ENCODE measurements around the gene PCCA. TPM values are rescaled to one million over a fixed set of nuclear protein-coding genes. Genes with fewer than 3 reads are reported as not detected.

PCCA gene
- total and polyA plus RNA-seq, 4 donors: 17.7 to 37.4 (median 22.6) TPM

DNA sequence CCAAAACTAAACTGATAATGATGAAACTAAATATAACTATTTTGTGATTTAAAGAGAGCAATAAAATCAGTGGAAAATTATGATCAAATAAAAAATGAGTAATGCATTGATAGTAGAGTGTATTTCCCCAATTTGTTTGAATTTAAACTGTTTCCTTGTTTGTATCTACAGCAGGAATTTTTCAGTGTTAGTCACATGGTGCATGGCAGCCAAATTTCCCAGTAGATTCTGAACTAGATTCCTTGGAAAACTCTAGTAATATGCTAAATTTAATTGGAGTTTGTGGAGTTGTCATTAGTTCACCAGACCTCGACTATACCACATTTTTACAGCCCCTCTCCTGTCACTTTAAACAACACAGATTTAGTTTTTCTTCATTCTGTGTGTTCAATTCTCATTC is 156.2 kb downstream of the PCCA start:
- Histone ChIP-seq H3K27me3 (ENCODE audit: control insufficient read depth in 1 of 2, insufficient read depth in 2 of 2, low read length in 1 of 2) (no peaks in the 10 kb centered on the region), H3K27ac (ENCODE audit: low read depth in 1 of 2, low read length in 2 of 2) (no peak overlapping the region), H3K9me3 (ENCODE audit: control insufficient read depth, low read length) (no peaks in the 10 kb centered on the region), H3K4me1 (ENCODE audit: control insufficient read depth in 1 of 2, insufficient read depth in 2 of 2, low read length in 2 of 2) (peaks cover 0 to 2% of the 10 kb centered on the region in 2 donors), H3K36me3 (ENCODE audit: control insufficient read depth in 1 of 2, insufficient read depth in 2 of 2, low read length in 1 of 2) (no peaks in the 10 kb centered on the region), H3K4me3 (ENCODE audit: low read length in 2 of 2) (no peak overlapping the region)
- no peak for ATAC-seq (ENCODE audit: low FRiP score)
- DNase-seq: no peak
- intact Hi-C loops (cut with DNase I): no loop called here
- 3 to 9% methylated on average over 1 of the region's 1 CpG for WGBS, 2 donors

DNA sequence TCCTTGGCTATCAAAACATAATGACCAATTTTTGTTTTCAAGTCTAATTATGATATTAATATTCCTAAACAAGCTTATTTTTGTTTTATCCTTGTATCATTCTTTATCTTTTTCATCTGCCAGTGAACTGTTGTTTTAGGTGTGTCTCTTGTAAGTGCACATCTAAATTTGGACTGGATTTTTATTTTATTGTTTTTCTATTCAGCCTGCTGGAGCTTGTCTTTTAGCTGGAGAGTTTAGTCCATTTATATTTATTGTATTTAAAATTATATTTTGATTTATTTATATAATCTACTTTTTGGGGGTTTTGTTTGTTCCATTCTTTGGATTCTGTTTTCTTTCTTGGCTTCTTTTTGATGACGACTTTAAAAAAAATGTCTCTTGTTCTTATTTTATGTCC is 159.0 kb downstream of the PCCA start:
- Histone ChIP-seq H3K4me3 (ENCODE audit: low read length in 2 of 2) (no peak overlapping the region), H3K9me3 (ENCODE audit: control insufficient read depth, low read length) (no peaks in the 10 kb centered on the region), H3K4me1 (ENCODE audit: control insufficient read depth in 1 of 2, insufficient read depth in 2 of 2, low read length in 2 of 2) (peaks cover 0 to 2% of the 10 kb centered on the region in 2 donors), H3K36me3 (ENCODE audit: control insufficient read depth in 1 of 2, insufficient read depth in 2 of 2, low read length in 1 of 2) (no peaks in the 10 kb centered on the region), H3K27ac (ENCODE audit: low read depth in 1 of 2, low read length in 2 of 2) (no peak overlapping the region), H3K27me3 (ENCODE audit: control insufficient read depth in 1 of 2, insufficient read depth in 2 of 2, low read length in 1 of 2) (no peaks in the 10 kb centered on the region)
- intact Hi-C loops (cut with DNase I): no loop called here
- no peak for ATAC-seq (ENCODE audit: low FRiP score)
- DNase-seq: no peak
- 100% methylated on average over 1 of the region's 1 CpG for WGBS, 2 donors

DNA sequence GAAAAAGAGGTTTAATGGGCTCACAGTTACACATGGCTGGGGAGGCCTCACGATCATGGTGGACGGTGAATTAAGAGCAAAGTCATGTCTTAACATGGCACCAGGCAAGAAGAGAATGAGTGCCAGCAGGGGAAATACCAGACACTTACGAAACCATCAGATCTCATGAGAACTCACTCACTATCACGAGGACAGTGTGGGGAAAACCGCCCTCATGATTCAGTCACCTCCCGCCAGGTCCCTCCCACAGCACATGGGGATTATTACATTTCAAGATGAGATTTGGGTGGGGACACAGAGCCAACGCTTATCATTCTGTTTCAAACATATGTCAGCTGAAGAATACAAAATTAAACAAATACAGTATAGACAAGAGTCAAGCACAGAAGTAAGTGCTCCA is 165.1 kb downstream of the PCCA start:
- H3K4me1 ChIP-seq (ENCODE audit: control insufficient read depth in 1 of 2, insufficient read depth in 2 of 2, low read length in 2 of 2): no peaks in the 10 kb centered on the region
- no peak overlapping the region for H3K27ac ChIP-seq (ENCODE audit: low read depth in 1 of 2, low read length in 2 of 2)
- H3K36me3 ChIP-seq (ENCODE audit: control insufficient read depth in 1 of 2, insufficient read depth in 2 of 2, low read length in 1 of 2): no peaks in the 10 kb centered on the region
- intact Hi-C loops (cut with DNase I): no loop called here
- ATAC-seq (ENCODE audit: low FRiP score) (no peak), DNase-seq (no peak)
- no peaks in the 10 kb centered on the region for H3K27me3 ChIP-seq (ENCODE audit: control insufficient read depth in 1 of 2, insufficient read depth in 2 of 2, low read length in 1 of 2)
- no peak overlapping the region for H3K4me3 ChIP-seq (ENCODE audit: low read length in 2 of 2)
- WGBS, 2 donors: 84 to 90% methylated on average over 7 of the region's 7 CpGs
- no peaks in the 10 kb centered on the region for H3K9me3 ChIP-seq (ENCODE audit: control insufficient read depth, low read length)

DNA sequence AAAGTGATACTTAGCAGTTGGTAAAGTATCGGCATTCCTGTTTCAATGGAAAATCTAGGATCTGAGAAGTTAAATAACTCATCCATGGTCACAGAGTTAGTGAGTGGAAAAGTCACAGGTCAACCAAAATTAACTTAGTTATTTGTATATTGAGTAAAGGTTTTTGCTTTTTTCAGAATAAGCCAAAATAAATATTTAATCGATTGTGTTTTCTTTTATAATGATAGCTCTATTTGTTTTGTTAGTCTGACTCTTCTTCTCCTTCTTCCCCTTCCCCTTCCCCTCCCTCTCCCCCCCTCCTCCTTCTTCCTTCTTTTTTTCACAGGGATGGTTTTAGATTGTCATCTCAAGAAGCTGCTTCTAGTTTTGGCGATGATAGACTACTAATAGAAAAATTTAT is 173.5 kb downstream of the PCCA start:
- no peaks in the 10 kb centered on the region for H3K4me1 ChIP-seq (ENCODE audit: control insufficient read depth in 1 of 2, insufficient read depth in 2 of 2, low read length in 2 of 2)
- DNase-seq (no peak), ATAC-seq (ENCODE audit: low FRiP score) (no peak)
- no peak overlapping the region for H3K27ac ChIP-seq (ENCODE audit: low read depth in 1 of 2, low read length in 2 of 2)
- intact Hi-C loops (cut with DNase I): no loop called here
- no peaks in the 10 kb centered on the region for H3K27me3 ChIP-seq (ENCODE audit: control insufficient read depth in 1 of 2, insufficient read depth in 2 of 2, low read length in 1 of 2)
- no peak overlapping the region for H3K4me3 ChIP-seq (ENCODE audit: low read length in 2 of 2)
- no peaks in the 10 kb centered on the region for H3K36me3 ChIP-seq (ENCODE audit: control insufficient read depth in 1 of 2, insufficient read depth in 2 of 2, low read length in 1 of 2)
- H3K9me3 ChIP-seq (ENCODE audit: control insufficient read depth, low read length): no peaks in the 10 kb centered on the region
- 93 to 97% methylated on average over 3 of the region's 3 CpGs for WGBS, 2 donors

DNA sequence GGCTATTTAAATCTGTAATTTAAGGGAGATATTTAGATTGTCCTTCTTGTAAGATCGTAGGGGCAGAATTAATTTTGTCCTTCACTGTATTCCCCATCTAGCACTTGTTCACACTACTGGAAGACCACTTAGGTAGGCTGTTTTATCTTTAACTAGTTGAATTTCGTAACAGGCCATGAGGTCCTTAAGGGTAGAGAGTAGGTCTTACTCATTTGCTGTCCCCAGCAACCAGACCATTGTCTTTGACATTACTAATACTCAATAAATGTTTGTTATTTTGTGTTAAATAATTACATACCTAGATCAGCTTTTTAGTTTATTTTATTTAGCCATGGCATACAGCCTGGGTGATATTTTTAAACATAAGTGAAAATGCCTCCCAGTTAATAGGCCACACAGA is 177.1 kb downstream of the PCCA start:
- Histone ChIP-seq H3K4me1 (ENCODE audit: control insufficient read depth in 1 of 2, insufficient read depth in 2 of 2, low read length in 2 of 2) (no peaks in the 10 kb centered on the region), H3K27me3 (ENCODE audit: control insufficient read depth in 1 of 2, insufficient read depth in 2 of 2, low read length in 1 of 2) (no peaks in the 10 kb centered on the region), H3K27ac (ENCODE audit: low read depth in 1 of 2, low read length in 2 of 2) (no peak overlapping the region), H3K4me3 (ENCODE audit: low read length in 2 of 2) (no peak overlapping the region), H3K36me3 (ENCODE audit: control insufficient read depth in 1 of 2, insufficient read depth in 2 of 2, low read length in 1 of 2) (peaks cover 0 to 4% of the 10 kb centered on the region in 2 donors), H3K9me3 (ENCODE audit: control insufficient read depth, low read length) (no peaks in the 10 kb centered on the region)
- ATAC-seq (ENCODE audit: low FRiP score) (no peak), DNase-seq (no peak)
- intact Hi-C loops (cut with DNase I): no loop called here
- WGBS, 2 donors: 99% methylated on average over 2 of the region's 2 CpGs

DNA sequence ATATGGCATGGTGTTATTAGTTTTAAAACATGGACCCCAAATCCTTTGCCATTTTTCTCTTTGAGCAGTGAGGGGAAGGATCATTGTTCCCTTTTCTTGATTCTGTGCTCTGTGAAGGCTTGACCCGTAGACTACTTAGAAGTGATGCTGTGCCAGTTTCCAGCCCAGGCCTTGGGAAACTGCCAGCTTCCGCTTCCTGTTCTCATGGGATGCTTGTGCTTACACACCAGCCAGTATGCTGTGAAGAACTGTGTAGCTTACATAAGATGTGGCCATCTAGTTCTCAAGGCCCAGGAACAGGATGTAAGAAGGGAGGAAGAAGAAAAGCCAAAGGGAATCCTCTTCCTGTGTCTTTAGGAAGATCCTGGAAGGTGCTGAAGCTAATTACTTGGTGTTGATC is 180.9 kb downstream of the PCCA start:
- DNase-seq: peak; percentile 82 to 87

DNA sequence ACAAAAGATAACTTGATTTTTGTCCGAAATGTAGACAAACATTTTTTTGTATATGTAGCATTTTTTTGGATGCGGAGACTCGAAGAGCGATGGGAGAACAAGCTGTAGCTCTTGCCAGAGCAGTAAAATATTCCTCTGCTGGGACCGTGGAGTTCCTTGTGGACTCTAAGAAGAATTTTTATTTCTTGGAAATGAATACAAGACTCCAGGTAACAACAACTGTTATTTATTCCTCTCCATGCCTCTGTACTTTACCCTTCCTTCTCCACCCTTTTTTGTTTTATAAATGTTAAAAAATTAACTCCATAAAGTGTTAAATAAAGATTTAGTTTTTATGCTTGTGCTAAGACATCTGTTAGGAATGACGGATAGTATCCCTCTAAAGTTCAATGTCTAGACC is 184.2 kb downstream of the PCCA start:
- WGBS, 2 donors: 85 to 90% methylated on average over 6 of the region's 6 CpGs
- no peaks in the 10 kb centered on the region for H3K27me3 ChIP-seq (ENCODE audit: control insufficient read depth in 1 of 2, insufficient read depth in 2 of 2, low read length in 1 of 2)
- no peak for ATAC-seq (ENCODE audit: low FRiP score)
- intact Hi-C loops (cut with DNase I): no loop called here
- no peaks in the 10 kb centered on the region for H3K9me3 ChIP-seq (ENCODE audit: control insufficient read depth, low read length)
- no peak for DNase-seq
- H3K27ac ChIP-seq (ENCODE audit: low read depth in 1 of 2, low read length in 2 of 2): no peak overlapping the region
- no peaks in the 10 kb centered on the region for H3K4me1 ChIP-seq (ENCODE audit: control insufficient read depth in 1 of 2, insufficient read depth in 2 of 2, low read length in 2 of 2)
- H3K4me3 ChIP-seq (ENCODE audit: low read length in 2 of 2): no peak overlapping the region
- peaks cover 2 to 7% of the 10 kb centered on the region in 2 donors for H3K36me3 ChIP-seq (ENCODE audit: control insufficient read depth in 1 of 2, insufficient read depth in 2 of 2, low read length in 1 of 2)

More for the DNA sequence above, 180.9 kb downstream of the PCCA start:
- 7 to 8% methylated on average over 2 of the region's 2 CpGs for WGBS, 2 donors
- no peaks in the 10 kb centered on the region for H3K9me3 ChIP-seq (ENCODE audit: control insufficient read depth, low read length)
- peaks cover 2 to 4% of the 10 kb centered on the region in 2 donors for H3K36me3 ChIP-seq (ENCODE audit: control insufficient read depth in 1 of 2, insufficient read depth in 2 of 2, low read length in 1 of 2)
- no peak overlapping the region for H3K27ac ChIP-seq (ENCODE audit: low read depth in 1 of 2, low read length in 2 of 2)
- H3K4me1 ChIP-seq (ENCODE audit: control insufficient read depth in 1 of 2, insufficient read depth in 2 of 2, low read length in 2 of 2): no peaks in the 10 kb centered on the region
- H3K27me3 ChIP-seq (ENCODE audit: control insufficient read depth in 1 of 2, insufficient read depth in 2 of 2, low read length in 1 of 2): no peaks in the 10 kb centered on the region
- no peak overlapping the region for H3K4me3 ChIP-seq (ENCODE audit: low read length in 2 of 2)
- intact Hi-C loops (cut with DNase I): no loop called here
- peak; percentile 73 for ATAC-seq (ENCODE audit: low FRiP score)

DNA sequence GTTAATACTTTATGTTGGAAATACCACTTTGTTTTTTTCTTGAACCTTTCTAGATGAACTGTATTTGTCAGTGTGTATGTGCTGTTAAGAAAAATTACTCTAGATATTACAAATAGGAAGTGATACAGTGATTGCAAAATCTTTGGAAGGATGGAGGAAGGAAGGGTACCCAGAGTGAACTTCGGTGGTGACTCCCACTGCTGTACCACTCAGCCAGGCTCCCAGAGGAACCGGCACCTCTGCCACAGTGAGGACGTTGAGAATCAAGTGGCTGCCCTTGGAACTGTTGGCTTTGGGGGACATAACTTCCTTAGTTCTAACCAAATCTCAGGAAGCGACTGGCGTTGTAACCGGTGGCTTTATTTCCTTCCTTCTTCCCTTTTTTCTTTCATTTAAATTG is 184.7 kb downstream of the PCCA start:
- DNase-seq: no peak
- ATAC-seq (ENCODE audit: low FRiP score): no peak
- H3K4me1 ChIP-seq (ENCODE audit: control insufficient read depth in 1 of 2, insufficient read depth in 2 of 2, low read length in 2 of 2): no peaks in the 10 kb centered on the region
- H3K4me3 ChIP-seq (ENCODE audit: low read length in 2 of 2): no peak overlapping the region
- no peak overlapping the region for H3K27ac ChIP-seq (ENCODE audit: low read depth in 1 of 2, low read length in 2 of 2)
- H3K9me3 ChIP-seq (ENCODE audit: control insufficient read depth, low read length): no peaks in the 10 kb centered on the region
- WGBS, 2 donors: 87 to 89% methylated on average over 6 of the region's 6 CpGs
- H3K36me3 ChIP-seq (ENCODE audit: control insufficient read depth in 1 of 2, insufficient read depth in 2 of 2, low read length in 1 of 2): peaks cover 2 to 7% of the 10 kb centered on the region in 2 donors
- intact Hi-C loops (cut with DNase I): no loop called here
- H3K27me3 ChIP-seq (ENCODE audit: control insufficient read depth in 1 of 2, insufficient read depth in 2 of 2, low read length in 1 of 2): no peaks in the 10 kb centered on the region

DNA sequence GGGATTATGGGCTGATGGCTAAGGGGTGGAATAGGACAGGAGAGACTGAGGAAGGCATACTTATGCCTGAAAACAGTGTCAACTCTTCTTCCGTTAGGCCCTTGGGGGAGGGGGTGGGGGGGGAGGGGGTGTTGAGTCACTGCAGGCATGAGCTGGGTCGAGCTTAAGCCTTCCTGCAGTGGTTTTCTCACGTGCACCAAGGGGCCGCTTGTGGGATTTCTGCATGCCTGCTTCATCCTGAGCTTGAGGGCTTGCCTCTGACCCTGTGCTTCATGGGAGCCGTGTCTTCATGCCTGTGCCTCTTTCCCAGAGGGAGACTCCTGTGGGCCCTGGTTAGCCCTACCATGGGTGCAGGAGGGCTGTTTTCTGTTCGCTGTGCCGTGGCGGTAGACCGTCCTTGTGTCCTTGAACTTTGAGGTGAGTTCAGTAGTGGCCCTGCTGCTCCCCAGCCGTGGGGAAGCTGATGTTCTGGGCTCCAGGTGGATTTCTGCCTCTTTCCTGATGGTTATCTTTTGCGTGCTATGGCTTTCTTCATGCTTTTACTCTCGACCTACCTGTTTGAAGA is 186.1 kb downstream of the PCCA start:
- no peaks in the 10 kb centered on the region for H3K27me3 ChIP-seq (ENCODE audit: control insufficient read depth in 1 of 2, insufficient read depth in 2 of 2, low read length in 1 of 2)
- no peak for ATAC-seq (ENCODE audit: low FRiP score)
- WGBS, 2 donors: 92 to 93% methylated on average over 12 of the region's 12 CpGs

More for the DNA sequence above, 186.1 kb downstream of the PCCA start:
- H3K4me1 ChIP-seq (ENCODE audit: control insufficient read depth in 1 of 2, insufficient read depth in 2 of 2, low read length in 2 of 2): no peaks in the 10 kb centered on the region
- H3K9me3 ChIP-seq (ENCODE audit: control insufficient read depth, low read length): no peaks in the 10 kb centered on the region
- H3K27ac ChIP-seq (ENCODE audit: low read depth in 1 of 2, low read length in 2 of 2): no peak overlapping the region
- no peak overlapping the region for H3K4me3 ChIP-seq (ENCODE audit: low read length in 2 of 2)
- intact Hi-C loops (cut with DNase I): no loop called here
- DNase-seq: no peak
- peaks cover 2 to 3% of the 10 kb centered on the region in 2 donors for H3K36me3 ChIP-seq (ENCODE audit: control insufficient read depth in 1 of 2, insufficient read depth in 2 of 2, low read length in 1 of 2)

Measured in aorta (tissue), 5 donors.